ENCODE data around the gene SGTB.

The SGTB gene

DNA sequence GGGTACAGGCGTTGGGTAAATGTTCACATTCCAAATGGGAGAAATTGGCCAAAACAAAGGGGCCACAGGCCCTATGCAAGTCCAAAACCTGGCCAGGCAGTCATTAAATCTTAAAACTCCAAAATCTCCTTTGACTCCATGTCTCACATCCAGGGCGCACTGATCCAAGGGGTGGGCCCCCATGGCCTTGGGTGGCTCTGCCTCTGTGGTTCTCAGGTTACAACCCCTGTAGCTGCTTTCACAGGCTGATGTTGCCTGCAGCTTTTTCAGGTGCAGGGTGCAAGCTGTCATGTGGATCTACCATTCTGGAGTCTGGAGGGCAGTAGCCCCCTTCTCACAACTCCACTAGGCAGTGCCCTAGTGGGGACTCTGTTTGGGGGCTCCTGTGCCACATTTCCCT is 44.9 kb upstream of the SGTB start:
- TF ChIP-seq FOXP2 (optimal IDR thresholded peaks at IDR 0.05; ENCODE audit: borderline replicate concordance, extremely low read depth, extremely low read length, insufficient read depth) (no peak), POLR2AphosphoS5 (IDR thresholded peaks at IDR 0.05; ENCODE audit: low read depth, low read length) (no peak), TAF1 (IDR thresholded peaks at IDR 0.05; ENCODE audit: borderline replicate concordance, insufficient read depth, low read length) (no peak), SIN3A (IDR thresholded peaks at IDR 0.05; ENCODE audit: borderline replicate concordance, insufficient read depth, low read length) (no peak)
- TF ChIP-seq, protein P1, sequence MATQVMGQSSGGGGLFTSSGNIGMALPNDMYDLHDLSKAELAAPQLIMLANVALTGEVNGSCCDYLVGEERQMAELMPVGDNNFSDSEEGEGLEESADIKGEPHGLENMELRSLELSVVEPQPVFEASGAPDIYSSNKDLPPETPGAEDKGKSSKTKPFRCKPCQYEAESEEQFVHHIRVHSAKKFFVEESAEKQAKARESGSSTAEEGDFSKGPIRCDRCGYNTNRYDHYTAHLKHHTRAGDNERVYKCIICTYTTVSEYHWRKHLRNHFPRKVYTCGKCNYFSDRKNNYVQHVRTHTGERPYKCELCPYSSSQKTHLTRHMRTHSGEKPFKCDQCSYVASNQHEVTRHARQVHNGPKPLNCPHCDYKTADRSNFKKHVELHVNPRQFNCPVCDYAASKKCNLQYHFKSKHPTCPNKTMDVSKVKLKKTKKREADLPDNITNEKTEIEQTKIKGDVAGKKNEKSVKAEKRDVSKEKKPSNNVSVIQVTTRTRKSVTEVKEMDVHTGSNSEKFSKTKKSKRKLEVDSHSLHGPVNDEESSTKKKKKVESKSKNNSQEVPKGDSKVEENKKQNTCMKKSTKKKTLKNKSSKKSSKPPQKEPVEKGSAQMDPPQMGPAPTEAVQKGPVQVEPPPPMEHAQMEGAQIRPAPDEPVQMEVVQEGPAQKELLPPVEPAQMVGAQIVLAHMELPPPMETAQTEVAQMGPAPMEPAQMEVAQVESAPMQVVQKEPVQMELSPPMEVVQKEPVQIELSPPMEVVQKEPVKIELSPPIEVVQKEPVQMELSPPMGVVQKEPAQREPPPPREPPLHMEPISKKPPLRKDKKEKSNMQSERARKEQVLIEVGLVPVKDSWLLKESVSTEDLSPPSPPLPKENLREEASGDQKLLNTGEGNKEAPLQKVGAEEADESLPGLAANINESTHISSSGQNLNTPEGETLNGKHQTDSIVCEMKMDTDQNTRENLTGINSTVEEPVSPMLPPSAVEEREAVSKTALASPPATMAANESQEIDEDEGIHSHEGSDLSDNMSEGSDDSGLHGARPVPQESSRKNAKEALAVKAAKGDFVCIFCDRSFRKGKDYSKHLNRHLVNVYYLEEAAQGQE (IDR thresholded peaks at IDR 0.05; ENCODE audit: insufficient read depth in 1 of 2, low read depth in 2 of 2, low read length in 2 of 2) = no peak

DNA sequence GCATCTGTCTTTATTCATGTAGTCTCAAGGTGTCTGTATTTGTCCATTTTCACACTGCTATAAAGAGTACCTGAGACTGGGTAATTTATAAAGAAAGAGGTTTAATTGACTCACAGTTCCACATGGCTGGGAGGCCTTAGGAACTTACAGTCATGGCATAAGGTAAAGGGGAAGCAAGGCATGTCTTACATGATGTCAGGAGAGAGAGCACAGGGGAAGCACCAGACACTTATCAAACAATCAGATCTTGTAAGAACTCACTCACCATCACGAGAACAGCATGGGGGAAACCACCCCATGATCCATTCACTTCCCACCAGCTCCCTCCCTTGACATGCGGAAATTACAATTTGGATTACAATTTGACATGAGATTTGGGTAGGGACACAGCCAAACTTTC is 44.3 kb upstream of the SGTB start:
- no peak for TF ChIP-seq TAF1 (IDR thresholded peaks at IDR 0.05; ENCODE audit: borderline replicate concordance, insufficient read depth, low read length)
- no peak for TF ChIP-seq POLR2AphosphoS5 (IDR thresholded peaks at IDR 0.05; ENCODE audit: low read depth, low read length)
- no peak for TF ChIP-seq FOXP2 (optimal IDR thresholded peaks at IDR 0.05; ENCODE audit: borderline replicate concordance, extremely low read depth, extremely low read length, insufficient read depth)
- TF ChIP-seq, protein P1 (IDR thresholded peaks at IDR 0.05; ENCODE audit: insufficient read depth in 1 of 2, low read depth in 2 of 2, low read length in 2 of 2) = no peak
- TF ChIP-seq SIN3A (IDR thresholded peaks at IDR 0.05; ENCODE audit: borderline replicate concordance, insufficient read depth, low read length) = no peak

DNA sequence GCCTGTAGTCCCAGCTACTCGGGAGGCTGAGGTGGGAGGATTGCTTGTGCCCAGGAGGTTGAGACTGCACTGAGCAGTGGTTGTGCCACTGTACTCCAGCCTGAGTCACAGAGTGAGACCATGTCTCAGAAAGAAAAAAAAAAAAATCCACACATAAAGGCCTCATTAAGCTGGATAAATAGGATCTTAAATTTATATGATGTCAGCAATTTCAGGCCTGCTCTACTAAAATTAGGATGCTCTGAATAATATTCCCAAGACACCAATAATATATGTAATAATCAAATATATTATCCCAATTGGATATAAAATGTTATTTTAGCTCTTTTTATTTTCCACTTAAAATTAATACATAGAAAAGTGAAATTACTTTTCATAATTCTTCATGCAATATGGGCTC is 43.7 kb upstream of the SGTB start:
- TF ChIP-seq SIN3A (IDR thresholded peaks at IDR 0.05; ENCODE audit: borderline replicate concordance, insufficient read depth, low read length) = no peak
- no peak for TF ChIP-seq POLR2AphosphoS5 (IDR thresholded peaks at IDR 0.05; ENCODE audit: low read depth, low read length)
- no peak for TF ChIP-seq TAF1 (IDR thresholded peaks at IDR 0.05; ENCODE audit: borderline replicate concordance, insufficient read depth, low read length)
- TF ChIP-seq FOXP2 (optimal IDR thresholded peaks at IDR 0.05; ENCODE audit: borderline replicate concordance, extremely low read depth, extremely low read length, insufficient read depth) = no peak
- TF ChIP-seq, protein P1 (IDR thresholded peaks at IDR 0.05; ENCODE audit: insufficient read depth in 1 of 2, low read depth in 2 of 2, low read length in 2 of 2) = no peak

DNA sequence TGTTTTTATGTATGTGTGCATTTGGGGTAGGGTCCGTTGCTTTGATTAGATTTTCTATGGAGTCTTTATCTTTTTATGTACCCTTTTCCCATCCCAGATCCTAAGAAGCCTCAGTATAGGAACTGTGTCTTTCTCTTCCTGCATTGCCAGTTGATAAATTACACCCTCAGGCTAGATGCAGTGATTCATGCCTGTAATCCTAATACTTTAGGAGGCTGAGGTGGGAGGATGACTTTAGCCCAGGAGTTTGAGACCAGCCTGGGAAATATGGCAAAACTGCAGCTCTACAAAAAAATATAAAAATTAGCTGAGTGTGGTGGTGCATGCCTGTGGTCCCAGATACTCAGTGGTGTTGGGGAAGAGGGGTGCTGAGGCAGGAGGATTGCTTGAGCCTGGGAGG is 40.3 kb upstream of the SGTB start:
- TF ChIP-seq POLR2AphosphoS5 (IDR thresholded peaks at IDR 0.05; ENCODE audit: low read depth, low read length) (no peak), FOXP2 (optimal IDR thresholded peaks at IDR 0.05; ENCODE audit: borderline replicate concordance, extremely low read depth, extremely low read length, insufficient read depth) (no peak), SIN3A (IDR thresholded peaks at IDR 0.05; ENCODE audit: borderline replicate concordance, insufficient read depth, low read length) (no peak), TAF1 (IDR thresholded peaks at IDR 0.05; ENCODE audit: borderline replicate concordance, insufficient read depth, low read length) (no peak)
- TF ChIP-seq, protein P1 (IDR thresholded peaks at IDR 0.05; ENCODE audit: insufficient read depth in 1 of 2, low read depth in 2 of 2, low read length in 2 of 2) = no peak
